GM19452 (cell line): ENCODE results near the gene COX8C.
"Not testable (repeated sequence)": the region's sequence is repeated elsewhere in the genome, so short reads cannot be mapped to it uniquely, and the experiment has no call there.

Source experiments
- ATAC-seq: cut with Tn5 transposase; IDR thresholded peaks from one replicate; pipeline ENCODE4 v1.9.1; 2021; ENCODE audit not compliant: unreplicated experiment

The COX8C gene

GRCh38 chr14:93368996-93369712, 22.2 kb downstream of the COX8C start:
- no peak for ATAC-seq

- ATAC-seq = peak; percentile 86
Observed at GRCh38 chr14:93369713-93370266, 22.8 kb downstream of the COX8C start.

- ATAC-seq = peak; percentile 90
Observed at GRCh38 chr14:93375673-93376156, 28.7 kb downstream of the COX8C start.

GRCh38 chr14:93379831-93380230, 32.8 kb downstream of the COX8C start:
- no peak for ATAC-seq

GRCh38 chr14:93381644-93382043, 34.7 kb downstream of the COX8C start:
- no peak for ATAC-seq

GRCh38 chr14:93384256-93384655, 37.3 kb downstream of the COX8C start:
- not testable (repeated sequence) for ATAC-seq

GRCh38 chr14:93395231-93395630, 48.2 kb downstream of the COX8C start:
- no peak for ATAC-seq

GRCh38 chr14:93396456-93396855, 49.5 kb downstream of the COX8C start:
- no peak for ATAC-seq
